NCI-H2081 treated with DMSO at 0.1 percent for 48 hours (cell line): ENCODE results near the gene ACAN.
"Not testable (repeated sequence)": the region's sequence is repeated elsewhere in the genome, so short reads cannot be mapped to it uniquely, and the experiment has no call there.

Experiments used
- DNase-seq: peaks from one replicate; lab custom pipeline; 2025; lab: John Stamatoyannopoulos, UW

The ACAN gene

GRCh38 chr15:88902846-88903245, 99.6 kb downstream of the ACAN start:
- no peak for DNase-seq

GRCh38 chr15:88904257-88904623, 101.0 kb downstream of the ACAN start:
- DNase-seq: no peak

DNA sequence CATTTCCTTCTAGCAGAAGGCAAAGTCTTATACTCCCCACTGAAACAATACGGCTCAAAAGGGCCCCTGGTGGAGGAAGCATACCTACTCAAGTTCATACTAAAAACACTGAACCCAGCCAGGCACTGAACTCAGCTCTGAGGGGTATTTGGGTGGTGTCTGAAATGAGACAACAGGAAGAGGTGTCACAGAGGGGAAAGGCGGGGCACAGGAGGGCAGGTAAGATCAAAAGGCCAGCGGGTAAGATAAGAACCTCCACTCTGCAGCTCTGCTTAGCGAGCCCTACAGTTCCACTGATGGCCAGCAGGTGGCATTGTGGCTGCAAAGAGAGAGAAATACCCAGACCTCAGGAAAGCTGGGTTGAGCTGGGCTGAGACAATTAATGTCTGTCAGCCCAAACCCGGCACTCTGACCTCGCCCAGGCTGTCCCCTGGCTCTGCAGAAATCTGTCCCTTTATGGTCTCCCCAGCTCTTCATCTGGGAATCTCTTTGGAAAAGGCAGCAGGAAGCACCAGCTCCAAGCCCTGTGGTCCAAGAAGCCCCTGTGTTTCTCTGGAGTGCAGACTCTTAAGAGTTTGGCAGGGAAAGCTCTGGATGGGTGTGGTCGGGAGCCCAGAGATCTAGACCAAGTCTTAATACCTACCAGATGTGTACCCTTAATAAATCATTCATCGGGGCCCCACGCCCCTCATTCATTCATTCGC, 101.5 kb downstream of the ACAN start:
- DNase-seq: peak; percentile 5

GRCh38 chr15:88905576-88905975, 102.3 kb downstream of the ACAN start:
- no peak for DNase-seq

- DNase-seq: no peak
These were observed 102.9 kb downstream of the ACAN start for GRCh38 chr15:88906130-88906529.

- no peak for DNase-seq
These were observed 103.3 kb downstream of the ACAN start for GRCh38 chr15:88906551-88906950.

- no peak for DNase-seq
These were observed 103.9 kb downstream of the ACAN start for GRCh38 chr15:88907111-88907510.

GRCh38 chr15:88908123-88908522, 104.9 kb downstream of the ACAN start:
- DNase-seq: no peak

DNA sequence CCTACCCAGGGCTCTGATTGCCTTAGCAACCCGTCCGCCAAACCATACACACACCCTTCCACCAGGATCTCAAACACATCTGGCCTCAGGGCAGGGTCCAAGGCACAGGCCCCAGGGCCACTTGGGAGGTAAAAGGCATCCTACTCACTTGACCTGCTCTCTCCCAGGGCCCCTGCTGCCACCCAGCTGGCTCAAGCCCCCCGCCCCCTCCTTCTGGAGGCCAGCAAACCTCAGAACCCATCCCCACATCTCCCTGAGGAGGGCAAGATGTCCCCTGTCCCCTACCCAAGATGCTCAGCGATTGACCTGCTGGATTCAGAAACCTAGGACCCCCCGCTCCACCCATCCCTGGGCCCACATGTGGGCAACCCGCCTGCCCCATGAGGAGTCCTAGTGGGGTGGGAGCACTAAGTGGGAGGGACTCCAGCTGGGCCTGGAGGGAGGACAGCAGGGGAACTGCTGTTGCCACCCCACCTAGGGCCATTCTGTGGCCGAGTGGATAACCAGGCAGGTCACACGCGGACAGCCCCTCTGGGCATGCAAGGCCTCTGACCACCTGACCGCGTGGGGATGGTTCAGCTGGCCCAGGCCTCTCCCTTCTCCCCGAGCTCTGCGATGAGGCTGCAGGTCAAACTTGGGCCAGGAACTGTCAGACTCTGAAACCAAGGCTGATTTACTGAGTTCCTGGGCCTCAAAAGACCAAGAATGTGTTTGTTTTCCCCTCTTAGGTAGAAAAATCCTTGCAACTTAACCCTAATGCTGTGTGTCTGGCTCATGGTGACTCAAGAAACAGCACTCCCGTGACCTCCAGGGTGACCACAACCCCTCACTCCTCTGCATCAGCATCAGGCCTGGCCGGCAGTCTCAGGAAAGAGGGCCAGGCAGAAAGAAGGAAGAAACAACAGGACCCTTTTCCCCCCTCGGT, 105.7 kb downstream of the ACAN start:
- no peak for DNase-seq

DNA sequence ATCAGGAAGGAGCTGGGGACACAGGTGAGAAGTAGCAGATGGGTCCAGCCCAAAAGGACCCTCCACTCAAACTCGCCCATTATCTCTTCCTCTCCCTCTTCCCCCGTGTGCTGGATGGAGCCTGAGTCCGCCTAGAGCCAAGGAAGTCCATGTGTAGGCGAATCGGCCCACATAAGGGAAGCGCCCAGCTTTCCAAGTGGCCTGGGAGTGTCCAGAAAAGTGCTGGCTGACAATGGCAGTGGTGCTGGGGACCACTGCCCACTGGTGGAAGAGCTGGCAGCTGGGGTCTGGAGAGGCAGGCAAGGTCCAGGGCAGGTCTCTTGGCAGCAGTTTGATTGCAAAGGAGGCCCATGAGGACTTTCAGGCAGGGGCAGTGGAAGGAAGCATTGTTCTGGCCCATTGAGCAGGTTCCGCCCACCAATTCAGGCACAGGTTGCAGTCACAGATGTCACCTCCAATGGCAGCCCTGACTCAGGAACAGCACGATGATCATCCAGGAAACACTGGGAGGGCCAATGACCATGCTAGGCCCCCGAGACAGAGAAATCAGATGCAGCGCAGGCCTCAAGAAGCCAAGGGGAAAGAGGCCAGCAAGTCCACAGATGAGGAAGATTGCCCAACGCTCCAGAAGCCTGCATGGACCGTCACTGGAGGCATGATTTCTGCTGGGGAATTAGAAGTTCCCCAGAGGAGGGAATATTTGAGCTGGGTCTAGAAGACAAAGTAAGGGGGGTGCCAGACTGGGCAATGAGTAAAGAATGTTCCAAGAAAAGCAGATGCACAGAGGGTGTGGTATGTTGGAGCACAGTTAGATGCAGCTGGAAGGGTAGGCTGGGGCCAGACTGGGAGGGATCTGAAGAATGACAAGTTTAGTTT, 107.0 kb downstream of the ACAN start:
- no peak for DNase-seq

GRCh38 chr15:88911766-88912118, 108.5 kb downstream of the ACAN start:
- DNase-seq: no peak

GRCh38 chr15:88912500-88912921, 109.3 kb downstream of the ACAN start:
- no peak for DNase-seq

DNA sequence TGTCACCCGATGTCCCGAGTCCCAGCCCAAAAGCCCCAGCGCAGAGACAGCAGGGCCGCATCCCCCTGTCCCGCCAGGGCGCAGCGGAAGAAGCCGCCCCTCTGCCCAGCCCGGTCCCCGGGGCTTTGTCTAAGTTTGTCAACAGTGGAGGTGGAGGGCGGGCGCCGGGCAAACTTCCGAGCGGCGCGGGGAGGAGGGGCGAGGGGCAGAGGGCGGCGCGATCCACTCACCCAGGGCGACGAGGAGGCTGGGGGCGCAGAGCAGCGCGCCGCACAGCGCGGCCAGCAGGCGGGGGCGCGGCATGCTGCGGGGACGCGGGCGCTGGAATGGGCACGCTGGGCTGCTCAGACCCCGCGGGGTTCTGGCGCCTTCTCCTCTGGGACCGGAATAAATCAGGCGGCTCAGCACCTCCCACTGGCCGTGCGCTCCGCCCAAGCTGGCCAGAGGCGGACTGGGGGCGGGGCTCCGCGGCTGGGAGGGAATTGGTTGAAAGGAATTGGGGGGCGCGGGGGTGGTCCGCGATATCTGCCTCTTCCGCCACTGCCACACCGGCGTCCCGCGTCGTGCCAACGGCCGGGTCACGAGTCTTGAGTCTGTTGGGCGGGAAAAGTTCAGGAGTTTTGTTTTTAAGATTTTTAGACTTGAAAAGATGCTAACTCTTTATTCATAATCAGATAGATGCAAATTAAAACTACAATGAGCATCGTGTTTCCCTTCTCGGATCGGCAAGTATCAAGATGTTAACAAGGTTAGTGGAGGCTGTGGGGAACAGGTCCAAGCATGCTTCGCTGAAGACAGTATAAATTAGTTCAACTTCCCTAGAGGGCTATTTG, 110.0 kb downstream of the ACAN start, which contains the start of gene MFGE8:
Gene MFGE8 (minus strand): TSS at position 363 of the 833 bp plus-strand sequence. CDS start 60 bp downstream, at position 303.
- DNase-seq: no peak

GRCh38 chr15:88913850-88914169, 110.6 kb downstream of the ACAN start:
- DNase-seq: no peak

- no peak for DNase-seq
These were observed 112.1 kb downstream of the ACAN start for GRCh38 chr15:88915354-88915753.

DNA sequence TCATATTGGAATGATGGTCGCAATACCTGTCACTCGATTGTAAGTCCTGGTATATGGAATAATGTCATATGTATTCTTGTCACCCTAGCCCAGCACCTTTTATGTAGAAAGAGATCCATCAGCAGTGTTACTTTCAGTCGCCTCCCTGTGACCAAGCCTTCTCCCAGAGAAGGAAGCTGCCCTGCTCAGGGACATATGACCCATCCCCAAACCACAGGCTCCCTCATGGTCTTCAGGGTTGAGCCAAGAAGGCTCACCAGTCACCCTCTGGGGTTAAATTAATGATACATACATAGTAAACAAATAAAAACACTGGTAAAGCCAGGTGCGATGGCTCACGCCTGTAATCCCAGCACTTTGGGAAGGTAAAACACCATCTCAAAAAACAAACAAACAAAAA, 114.5 kb downstream of the ACAN start:
- DNase-seq: no peak

- no peak for DNase-seq
These were observed 115.5 kb downstream of the ACAN start for GRCh38 chr15:88918738-88919137.

DNA sequence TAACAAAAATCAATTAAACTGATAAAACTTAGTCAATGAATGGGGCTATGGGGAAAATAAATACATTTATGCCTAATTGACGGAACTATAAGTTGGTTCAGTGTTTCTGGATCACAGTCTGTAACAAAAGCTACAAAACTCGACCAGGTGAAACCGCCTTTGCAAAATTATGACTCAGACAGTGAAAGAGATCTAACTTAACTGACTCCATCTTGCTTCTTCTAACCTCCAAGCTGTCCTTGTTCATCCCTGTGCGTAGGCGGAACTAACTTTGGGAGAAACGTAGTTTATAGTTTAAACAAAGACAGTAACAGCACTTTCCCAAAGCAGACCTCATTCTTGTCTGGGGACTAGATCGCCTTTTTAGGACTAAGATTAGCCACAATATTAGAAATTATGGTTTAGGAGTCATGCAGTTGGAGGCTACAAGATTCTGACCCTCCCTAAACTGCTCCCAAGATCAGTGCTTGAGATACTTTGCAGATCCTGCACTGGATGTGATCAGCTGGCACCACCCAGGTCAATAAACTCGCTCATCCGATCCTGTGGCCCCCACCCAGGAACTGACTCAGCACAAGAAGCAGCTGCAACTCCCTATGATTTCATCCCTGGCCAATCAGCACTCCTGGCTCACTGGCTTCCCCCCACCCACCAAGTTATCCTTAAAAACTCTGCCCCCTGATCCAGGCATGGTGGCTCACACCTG, 117.1 kb downstream of the ACAN start:
- no peak for DNase-seq

GRCh38 chr15:88920892-88921435, 117.7 kb downstream of the ACAN start:
- not testable (repeated sequence) for DNase-seq
